Smooth muscle cell of bladder (primary cell): Measurements from ENCODE around the gene RPEL1. TPM values are rescaled to one million over a fixed set of nuclear protein-coding genes. Genes with fewer than 3 reads are reported as not detected.

Source experiments
- total RNA-seq: library from RNA; depleted of rRNA; stranded (reverse); fragments of >200 nt; gene quantifications from 2 replicates; pipeline ENCODE4 v1.2.3, GENCODE V29; 2014

RPEL1 gene
- under 0.01 TPM in 1 of 2 replicates, not detected in the other for total RNA-seq

GRCh38 chr10:103245587-103245986, at the start of gene RPEL1:
Gene RPEL1 (plus strand): TSS chr10:103245887. CDS start chr10:103245997, 110 bp downstream.

GRCh38 chr10:103276896-103277712, 31.4 kb downstream of the RPEL1 start, which contains the start of gene INA:
Gene INA (plus strand): TSS chr10:103277138. CDS start chr10:103277212, 74 bp downstream.

Other genes starting within 250 kb of the RPEL1 start
- 65.2 and 73.7 TPM in 2 replicates for gene NT5C2, start 52.6 kb upstream of the RPEL1 start, total RNA-seq
- gene INA, start 31.3 kb downstream of the RPEL1 start, total RNA-seq = 0.18 and 0.28 TPM in 2 replicates
- 10.0 and 13.5 TPM in 2 replicates for gene PCGF6, start 105.3 kb downstream of the RPEL1 start, total RNA-seq
- 2.4 and 3.2 TPM in 2 replicates for gene TAF5, start 122.1 kb downstream of the RPEL1 start, total RNA-seq
- gene ATP5MK, start 150.6 kb downstream of the RPEL1 start, total RNA-seq = 172 and 210 TPM in 2 replicates
- gene PDCD11, start 150.7 kb downstream of the RPEL1 start, total RNA-seq = 25.6 and 28.8 TPM in 2 replicates
- 15.5 and 21.0 TPM in 2 replicates for gene CALHM2, start 206.5 kb downstream of the RPEL1 start, total RNA-seq
- not detected in 2 replicates for gene CALHM1, start 213.0 kb downstream of the RPEL1 start, total RNA-seq
- not detected in 2 replicates for gene CALHM3, start 233.4 kb downstream of the RPEL1 start, total RNA-seq
- gene NEURL1, start 247.8 kb downstream of the RPEL1 start, total RNA-seq = 0.57 and 1.6 TPM in 2 replicates